Measurements from ENCODE around the gene QRFP.

QRFP gene

DNA sequence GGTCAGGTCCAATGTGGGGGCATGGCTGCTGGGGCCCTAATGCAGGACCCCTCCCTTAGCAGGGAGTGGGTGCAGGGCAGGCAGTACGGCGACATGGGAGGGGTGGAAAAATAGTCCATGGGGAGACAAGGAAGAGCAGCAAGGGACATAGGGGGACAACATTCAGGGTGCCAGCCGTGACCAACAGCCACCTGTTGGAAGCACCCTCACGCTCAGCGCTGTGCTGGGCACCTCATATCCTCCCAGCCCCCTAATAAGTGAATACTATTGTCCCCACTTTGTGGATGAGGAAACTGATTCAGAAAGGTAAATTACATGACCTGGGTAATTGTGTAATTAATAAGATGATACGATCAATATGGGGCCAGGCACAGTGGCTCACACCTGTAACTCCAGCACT is 45.5 kb upstream of the QRFP start:
- DNase-seq (ENCODE audit: extremely low spot score) = no peak
- ChIA-PET POLR2A (no interaction called here), CTCF (interaction anchor here (1.0 to 2.4 kb wide), 6 partner anchors 9 to 75 kb away, joined by 3 to 8 read pairs (median 4); no protein-coding TSS in a partner anchor)
- TF ChIP-seq CTCF (IDR thresholded peaks at IDR 0.05; ENCODE audit: control extremely low read depth, extremely low read depth, low read depth, missing control alignments) = no peak

- ChIA-PET CTCF (interaction anchor here (1.4 kb wide), 1 partner anchor 11 kb away, joined by 4 read pairs; no protein-coding TSS in a partner anchor), POLR2A (no interaction called here)
- peak; percentile 86 for TF ChIP-seq CTCF (IDR thresholded peaks at IDR 0.05; ENCODE audit: control extremely low read depth, extremely low read depth, low read depth, missing control alignments)
- DNase-seq (ENCODE audit: extremely low spot score) = peak; percentile 86
Observed at GRCh38 chr9:130940693-130941576, 44.3 kb upstream of the QRFP start.

- no peak for DNase-seq (ENCODE audit: extremely low spot score)
- POLR2A ChIA-PET = no interaction called here
- CTCF ChIA-PET = interaction anchor here (1.0 kb wide), 1 partner anchor 69 kb away, joined by 8 read pairs; no protein-coding TSS in a partner anchor
- TF ChIP-seq CTCF (IDR thresholded peaks at IDR 0.05; ENCODE audit: control extremely low read depth, extremely low read depth, low read depth, missing control alignments) = no peak
Observed at GRCh38 chr9:130940027-130940549, 43.5 kb upstream of the QRFP start.

- CTCF ChIA-PET = interaction anchor here (1.0 kb wide), 1 partner anchor 69 kb away, joined by 8 read pairs; no protein-coding TSS in a partner anchor
- POLR2A ChIA-PET = no interaction called here
- TF ChIP-seq CTCF (IDR thresholded peaks at IDR 0.05; ENCODE audit: control extremely low read depth, extremely low read depth, low read depth, missing control alignments) = no peak
- no peak for DNase-seq (ENCODE audit: extremely low spot score)
Observed at GRCh38 chr9:130939405-130940026, 42.9 kb upstream of the QRFP start.

GRCh38 chr9:130938652-130939404 is 42.2 kb upstream of the QRFP start, which contains the start of gene FIBCD1:
Gene FIBCD1 (minus strand): TSS chr9:130939247. CDS start chr9:130938607, 640 bp downstream.
- peak; percentile 65 for DNase-seq (ENCODE audit: extremely low spot score)
- peak; percentile 25 for TF ChIP-seq CTCF (IDR thresholded peaks at IDR 0.05; ENCODE audit: control extremely low read depth, extremely low read depth, low read depth, missing control alignments)
- CTCF ChIA-PET = no interaction called here
- POLR2A ChIA-PET = no interaction called here

GRCh38 chr9:130938184-130938651 is 41.6 kb upstream of the QRFP start:
- TF ChIP-seq CTCF (IDR thresholded peaks at IDR 0.05; ENCODE audit: control extremely low read depth, extremely low read depth, low read depth, missing control alignments) = no peak
- no peak for DNase-seq (ENCODE audit: extremely low spot score)
- POLR2A ChIA-PET = no interaction called here
- CTCF ChIA-PET = no interaction called here
